Middle frontal gyrus (tissue), 1 donor: ENCODE data around the gene HSFX2.
"Not testable (repeated sequence)": the region's sequence is repeated elsewhere in the genome, so short reads cannot be mapped to it uniquely, and the experiment has no call there.

Experiments used
- DNase-seq: peaks from one replicate; pipeline ENCODE4 v3.0.0-alpha.2; 2015; ENCODE audit warnings: low spot score; ENCODE audit errors: extremely low spot score

Gene HSFX2

DNA sequence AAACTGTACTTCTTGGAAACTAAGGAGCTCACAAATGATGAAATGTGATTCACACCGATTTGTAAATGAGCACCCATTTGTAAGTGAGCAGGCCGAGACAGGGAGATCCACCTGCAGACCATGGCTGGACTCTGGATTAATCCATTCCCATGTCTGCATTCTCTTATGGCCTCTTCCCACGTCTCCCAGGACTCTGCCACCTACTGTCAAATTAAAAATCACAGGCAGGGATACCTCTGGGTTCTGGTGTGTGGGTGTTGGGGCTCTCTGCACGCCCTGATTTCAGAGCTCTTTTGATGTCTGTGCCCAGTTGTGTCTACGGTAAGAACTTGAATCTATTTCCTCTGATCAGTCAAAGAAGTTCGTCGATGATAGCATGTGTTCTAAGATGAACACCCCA is 4.1 kb downstream of the HSFX2 start:
- DNase-seq: not testable (repeated sequence)

DNA sequence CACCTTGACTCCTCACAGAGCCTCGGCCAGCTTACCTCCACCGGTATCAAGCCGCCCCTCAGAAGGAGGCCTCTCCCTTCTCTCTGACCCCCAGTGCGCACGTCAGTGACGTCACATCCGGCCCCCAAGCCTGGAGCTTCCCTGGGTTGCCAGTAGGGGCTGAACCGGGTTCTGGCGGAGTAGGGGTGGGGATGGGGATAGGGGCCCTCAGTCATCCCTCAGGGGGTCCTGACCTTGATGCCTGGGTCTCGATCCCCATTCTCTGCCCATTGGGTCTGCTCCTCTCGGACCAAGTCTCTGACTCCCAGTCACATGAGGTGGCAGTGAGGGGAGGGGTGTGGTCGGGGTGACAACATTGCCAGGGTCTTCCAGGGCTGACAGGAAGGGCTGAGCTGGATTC is 7.8 kb downstream of the HSFX2 start, which contains the start of gene MAGEA9B:
MAGEA9B (minus strand) TSS at position 101 of the 400 bp plus-strand sequence. CDS start 4,280 bp downstream, outside the sequence.
- DNase-seq: not testable (repeated sequence)

DNA sequence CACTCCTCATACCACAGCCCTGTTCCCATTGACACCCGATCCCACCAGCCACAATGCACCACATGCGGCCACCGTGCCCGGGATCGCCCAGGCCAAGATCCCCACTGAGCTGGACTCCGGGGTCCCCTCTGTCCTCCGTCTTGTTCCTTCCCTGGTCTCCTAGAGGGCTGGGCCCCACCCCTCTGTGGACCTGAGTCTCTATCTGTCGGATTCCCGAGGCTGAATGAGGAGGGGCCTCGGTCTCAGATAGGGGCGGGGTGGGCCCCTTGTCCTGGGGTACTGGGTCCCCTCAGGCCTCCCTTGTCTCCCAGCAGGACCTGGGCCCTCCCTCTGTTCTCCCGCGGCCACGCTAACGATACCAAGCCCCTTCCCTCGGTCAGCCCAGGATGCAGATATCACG is 9.5 kb downstream of the HSFX2 start:
- not testable (repeated sequence) for DNase-seq

DNA sequence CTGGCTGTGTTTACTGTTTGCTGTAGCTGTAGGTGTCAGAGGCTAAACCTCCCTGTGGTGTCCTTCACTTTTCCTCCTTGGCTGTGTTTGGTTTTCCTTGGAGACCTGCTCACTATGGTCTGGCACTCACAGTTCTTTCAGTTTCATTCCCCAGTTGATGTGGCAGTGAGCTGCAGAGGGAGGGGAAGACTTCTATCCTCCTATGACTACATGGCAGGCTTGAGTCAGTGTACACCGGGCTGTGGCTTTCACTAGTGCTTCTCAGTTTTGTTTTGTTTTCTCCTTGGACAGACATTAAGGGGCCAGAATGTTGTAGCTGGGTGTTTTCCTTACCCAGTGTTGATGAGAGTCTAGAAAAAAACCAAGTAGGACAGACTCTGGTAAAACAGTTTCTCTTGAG is 21.7 kb downstream of the HSFX2 start:
- not testable (repeated sequence) for DNase-seq

DNA sequence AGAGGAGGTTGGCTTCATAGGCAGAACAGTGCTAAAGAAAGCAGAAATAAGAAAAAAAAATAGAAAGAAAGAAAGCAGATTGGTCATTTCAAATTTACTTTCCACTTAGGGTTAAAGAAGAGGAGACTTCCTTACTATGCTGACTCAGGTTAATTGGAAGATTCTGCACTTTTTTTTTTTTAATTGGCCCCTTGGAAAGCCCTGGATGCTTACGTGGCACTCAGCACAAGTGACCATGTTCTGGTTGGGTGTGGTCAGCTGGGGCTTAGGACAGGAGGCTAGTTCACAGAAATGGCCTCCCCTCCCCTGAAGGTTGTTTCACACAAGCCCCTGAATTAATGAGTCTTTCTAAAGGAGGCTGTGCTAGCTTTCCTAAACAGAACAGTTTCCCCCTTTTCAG is 22.4 kb downstream of the HSFX2 start:
- no peak for DNase-seq

DNA sequence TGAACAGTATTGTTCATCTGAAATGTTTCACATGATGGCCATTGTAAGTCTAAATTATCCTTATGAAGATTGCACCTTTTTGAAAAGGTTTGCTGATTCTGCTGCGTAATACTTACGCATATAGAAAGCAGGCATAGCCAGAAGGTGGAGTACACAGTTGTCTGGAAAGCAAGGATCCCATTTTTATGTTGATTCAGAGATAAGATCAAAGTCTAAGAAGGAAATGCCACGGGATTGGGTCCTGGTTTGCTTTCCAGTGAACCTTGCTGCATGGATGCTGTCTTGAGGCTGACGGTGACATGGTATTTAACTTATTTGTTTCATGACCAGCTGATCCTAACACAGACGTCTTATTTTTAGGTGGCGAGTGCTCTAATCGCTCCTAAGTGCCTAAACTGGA is 23.3 kb downstream of the HSFX2 start:
- DNase-seq: no peak

DNA sequence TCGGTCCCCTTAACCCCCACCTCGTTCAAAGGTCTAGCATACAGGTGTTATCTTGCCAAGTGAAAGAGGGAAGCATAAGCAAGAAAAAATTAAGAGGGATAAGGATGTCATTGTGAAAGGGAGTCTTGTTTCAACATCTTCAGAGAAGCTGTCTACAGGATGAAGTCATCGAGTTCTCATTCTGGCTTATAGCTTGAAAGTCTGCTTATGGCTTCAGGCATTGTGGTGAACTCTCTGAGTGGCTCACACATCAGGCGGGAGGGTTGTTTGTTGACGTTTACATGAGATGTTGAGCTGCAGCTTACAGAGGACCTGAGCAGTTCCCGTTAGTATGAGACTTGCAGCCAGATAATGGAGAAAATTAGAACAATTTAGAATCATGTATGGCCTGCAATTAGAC is 24.4 kb downstream of the HSFX2 start:
- no peak for DNase-seq

DNA sequence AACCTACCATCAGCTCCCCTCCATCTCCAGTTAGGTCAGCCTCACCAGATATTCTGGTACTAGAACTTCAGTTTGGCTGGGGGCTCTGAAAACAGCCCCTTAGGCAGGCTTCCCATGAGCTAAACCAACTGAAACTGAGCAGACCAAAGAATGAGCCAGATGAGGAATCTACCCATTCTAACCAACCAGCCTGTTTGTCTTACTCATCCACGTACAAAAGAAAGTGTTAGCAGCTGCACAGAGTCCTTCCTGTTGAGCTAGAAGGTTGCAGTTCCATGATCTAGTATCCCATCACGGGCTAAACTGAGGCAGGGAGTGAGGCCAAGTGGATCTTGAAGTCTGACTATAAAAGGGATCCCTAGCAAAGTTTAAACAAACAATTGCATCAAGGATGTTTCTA is 25.3 kb downstream of the HSFX2 start:
- DNase-seq: no peak

DNA sequence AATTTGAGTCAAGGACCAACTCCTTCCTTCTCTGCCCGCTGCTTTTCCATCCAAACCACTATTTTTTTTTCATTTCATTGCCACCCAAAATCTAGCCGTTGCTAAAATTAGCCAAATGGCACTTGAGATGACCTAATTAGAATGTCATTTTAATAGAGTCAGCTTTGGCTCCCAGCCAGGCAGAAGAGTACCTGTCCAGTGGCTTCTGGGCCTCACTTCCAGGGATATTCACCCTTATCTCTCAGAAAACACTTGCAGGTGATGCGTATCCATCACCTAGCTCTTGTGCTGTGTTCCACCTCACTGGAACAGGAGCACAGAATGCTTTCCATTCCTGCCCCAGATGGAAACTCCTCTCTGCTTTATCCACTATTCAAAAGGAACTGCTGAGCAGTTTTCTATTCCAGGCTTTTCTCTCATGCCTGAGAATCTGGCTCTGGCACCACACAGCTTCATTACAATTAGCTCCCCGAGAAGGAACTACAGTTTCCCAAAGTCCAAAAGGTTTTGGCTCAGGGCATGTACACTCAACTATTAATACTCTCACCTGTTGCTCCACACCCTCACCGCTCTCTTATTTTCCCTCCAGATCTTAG is 26.3 kb downstream of the HSFX2 start:
- no peak for DNase-seq

DNA sequence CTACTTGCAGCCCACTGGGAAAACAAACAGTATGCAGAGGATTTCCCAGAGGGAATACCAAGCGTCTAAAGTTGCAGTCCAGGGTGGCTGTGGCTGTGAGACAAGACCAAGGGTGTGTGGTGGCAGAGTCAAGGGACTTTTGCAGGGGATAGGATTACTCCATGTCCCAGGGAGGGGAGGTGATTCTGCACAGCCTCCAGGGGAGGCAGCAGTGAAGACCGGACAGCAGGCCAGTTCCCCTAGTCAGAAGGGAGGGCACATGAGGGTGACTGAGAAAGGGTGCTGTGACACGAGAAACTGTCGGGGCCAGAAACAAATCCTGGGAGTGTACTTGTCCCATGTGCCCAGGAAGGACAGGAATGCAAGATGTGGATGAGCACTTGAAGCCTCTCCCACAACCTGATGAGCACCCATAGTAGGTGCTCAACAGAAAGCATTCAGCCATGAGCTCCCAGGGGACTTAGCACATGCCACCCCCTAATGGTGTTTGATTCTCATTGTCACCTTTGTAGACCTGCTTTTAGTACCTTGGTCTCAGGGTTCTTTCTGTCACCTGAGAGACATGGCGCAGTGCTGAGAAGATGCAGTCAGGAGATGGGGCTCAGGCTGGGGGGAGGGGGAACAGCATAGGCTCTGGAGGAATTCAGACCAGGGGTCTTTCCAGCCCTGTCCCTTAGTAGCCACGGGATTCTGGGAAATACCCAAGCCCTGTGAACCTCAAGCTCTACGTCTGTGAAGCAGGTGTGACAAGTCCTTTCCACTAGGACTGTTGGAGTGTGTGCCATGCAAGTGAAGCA is 27.3 kb downstream of the HSFX2 start:
- no peak for DNase-seq

DNA sequence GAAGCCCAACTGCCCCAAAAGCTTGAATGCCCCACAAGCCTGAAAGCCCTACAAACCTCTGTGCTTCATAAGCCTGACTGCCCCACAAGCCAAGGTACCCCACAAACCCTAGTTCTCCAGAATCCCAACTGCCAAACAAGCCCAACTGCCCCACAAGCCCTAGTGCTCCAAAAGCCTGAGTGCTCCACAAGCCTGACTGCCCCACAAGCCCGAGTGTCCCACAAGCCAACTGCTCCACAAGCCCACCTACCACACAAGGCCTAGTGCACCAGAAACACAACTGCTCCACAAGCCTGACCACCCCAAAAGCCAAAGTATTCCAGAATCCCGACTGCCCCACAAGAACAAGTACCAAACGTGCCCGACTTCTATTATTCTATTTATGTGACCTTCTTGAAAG is 31.8 kb downstream of the HSFX2 start:
- DNase-seq: no peak

DNA sequence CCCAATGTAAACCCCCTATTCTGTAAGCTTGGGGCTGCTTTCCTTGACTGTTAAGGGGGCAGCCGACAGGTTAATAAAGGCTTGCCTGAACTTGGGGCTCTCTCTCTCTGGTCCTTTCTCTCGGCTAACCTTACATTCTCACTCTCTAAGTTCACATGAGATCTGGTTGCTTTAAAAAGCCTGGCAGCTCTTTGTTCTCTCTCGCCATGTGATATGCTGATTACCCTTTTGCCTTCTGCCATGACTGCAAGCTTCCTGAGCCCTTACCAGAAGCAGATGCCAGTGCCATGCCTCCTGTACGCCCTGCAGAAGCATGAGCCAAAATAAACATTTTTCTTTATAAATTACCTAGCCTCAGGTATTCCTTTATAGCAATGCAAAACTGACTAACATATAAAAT is 39.9 kb downstream of the HSFX2 start:
- not testable (repeated sequence) for DNase-seq

DNA sequence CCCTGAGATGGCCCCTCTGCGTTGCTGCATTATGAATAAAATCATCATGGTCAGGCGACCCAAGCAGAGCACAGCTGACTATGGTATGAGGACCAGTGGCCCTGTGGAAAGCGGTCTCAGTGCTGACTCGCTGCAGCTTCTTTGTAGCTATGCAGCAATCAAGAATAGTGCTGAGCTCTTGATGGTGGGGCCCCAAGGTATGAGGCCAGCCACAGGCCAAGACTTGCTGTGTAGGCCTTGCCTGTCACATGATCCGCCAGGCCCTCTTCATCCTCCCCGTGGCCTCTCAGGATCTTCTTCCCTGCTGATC is 43.2 kb downstream of the HSFX2 start:
- DNase-seq: not testable (repeated sequence)

DNA sequence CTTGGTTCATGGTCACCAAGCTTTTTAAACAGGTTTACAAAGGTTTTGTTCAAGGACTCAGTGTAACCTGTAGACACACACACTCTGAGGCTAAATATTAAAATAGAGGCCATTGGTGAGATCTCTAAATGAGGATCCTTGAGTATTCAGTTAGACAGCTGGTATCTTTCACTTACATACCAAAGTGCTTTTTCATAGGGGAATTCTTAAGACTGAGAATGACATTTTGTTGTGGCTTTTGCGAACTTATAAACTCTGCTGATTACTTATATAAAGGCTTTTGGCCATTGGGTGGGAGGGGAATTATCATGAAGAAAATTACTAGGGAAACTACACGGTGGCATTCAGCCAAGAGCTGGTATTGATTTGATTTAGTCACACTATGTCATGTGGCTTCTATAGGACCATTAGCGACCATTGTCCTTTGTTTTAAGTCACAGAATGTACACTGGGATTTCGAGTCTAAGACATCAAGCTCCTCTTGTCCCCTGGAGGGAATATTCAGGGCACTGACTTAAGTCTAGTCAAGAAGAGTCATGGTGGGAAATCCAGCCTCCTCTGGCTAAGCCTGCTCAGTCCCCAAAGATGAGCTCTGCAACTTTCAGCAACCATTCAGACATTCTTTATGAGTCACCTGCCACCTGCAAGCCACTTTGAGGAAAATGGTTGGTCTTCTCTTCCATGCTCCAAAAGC is 43.7 kb downstream of the HSFX2 start:
- DNase-seq: not testable (repeated sequence)

DNA sequence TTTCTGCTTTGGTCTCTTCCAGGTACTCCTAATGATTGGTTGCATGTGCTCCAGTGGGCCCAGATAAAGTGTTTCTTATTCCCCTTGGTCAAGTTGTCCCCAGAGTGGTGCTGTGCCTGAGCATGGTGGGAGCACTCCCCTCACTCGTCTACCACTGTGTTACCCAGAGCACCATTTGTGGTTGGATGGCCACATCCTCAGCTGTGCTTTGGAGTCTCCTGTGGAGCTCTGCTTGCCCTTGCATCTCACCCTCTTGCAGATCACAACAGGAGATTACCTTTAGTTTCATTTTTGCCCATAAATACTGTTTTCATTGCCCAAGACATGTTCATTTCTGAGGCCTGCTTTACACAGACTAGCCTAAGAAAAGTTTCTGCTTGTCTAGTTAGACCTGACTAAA is 44.7 kb downstream of the HSFX2 start:
- not testable (repeated sequence) for DNase-seq

DNA sequence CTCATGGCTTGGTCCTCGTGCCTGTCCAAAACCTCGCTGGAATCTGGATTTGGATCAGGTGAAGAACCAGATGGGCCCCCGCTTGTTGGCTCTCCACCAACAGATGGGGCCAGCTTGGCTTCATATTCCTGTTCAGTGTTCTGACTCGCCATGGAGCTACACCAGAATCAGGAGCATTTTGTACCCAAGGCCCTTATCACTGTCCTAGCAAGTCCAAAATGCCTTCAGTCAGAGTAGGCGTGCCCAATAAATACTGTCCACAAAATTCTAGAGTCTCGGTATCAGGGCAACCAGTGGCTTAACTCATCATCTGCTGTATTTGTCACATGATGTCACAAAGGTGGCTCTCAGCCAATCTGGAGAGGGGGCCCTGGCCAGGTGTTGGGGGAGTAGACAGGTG is 45.4 kb downstream of the HSFX2 start, which contains the start of gene HSFX3:
HSFX3 (minus strand) TSS at position 224 of the 400 bp plus-strand sequence; CDS start at position 152, 72 bp downstream.
- DNase-seq: not testable (repeated sequence)

DNA sequence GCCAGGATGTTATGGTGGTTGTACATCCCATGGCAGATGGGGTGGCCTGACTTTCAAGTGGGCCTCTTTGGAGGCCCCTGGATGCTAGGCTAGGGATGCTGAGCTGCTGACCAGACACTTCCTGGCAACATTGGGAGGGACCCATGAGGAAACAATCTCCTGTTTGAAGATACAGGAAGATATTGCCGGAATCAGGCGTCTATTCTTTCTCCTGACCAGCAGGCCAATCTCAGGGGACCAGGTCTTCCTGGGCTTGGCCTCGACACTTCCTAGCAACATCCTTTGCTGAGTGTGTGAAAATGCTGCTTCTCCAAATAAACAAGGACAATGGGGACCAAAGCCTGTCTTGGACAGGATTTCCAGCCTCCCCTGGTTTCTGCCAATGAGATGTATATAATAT is 47.3 kb downstream of the HSFX2 start:
- not testable (repeated sequence) for DNase-seq

DNA sequence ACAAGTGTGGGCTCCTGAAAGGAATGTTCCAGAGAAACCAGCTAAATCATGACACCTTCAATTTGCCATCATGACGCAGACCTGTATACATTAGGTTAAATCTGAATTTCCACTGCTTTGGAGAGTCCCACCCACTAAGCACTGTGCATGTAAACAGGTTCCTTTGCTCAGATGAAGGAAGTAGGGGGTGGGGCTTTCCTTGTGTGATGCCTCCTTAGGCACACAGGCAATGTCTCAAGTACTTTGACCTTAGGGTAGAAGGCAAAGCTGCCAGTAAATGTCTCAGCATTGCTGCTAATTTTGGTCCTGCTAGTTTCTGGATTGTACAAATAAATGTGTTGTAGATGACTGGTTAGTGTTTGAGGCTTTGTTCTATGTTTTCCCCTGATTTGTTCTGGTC is 48.2 kb downstream of the HSFX2 start:
- DNase-seq: not testable (repeated sequence)

DNA sequence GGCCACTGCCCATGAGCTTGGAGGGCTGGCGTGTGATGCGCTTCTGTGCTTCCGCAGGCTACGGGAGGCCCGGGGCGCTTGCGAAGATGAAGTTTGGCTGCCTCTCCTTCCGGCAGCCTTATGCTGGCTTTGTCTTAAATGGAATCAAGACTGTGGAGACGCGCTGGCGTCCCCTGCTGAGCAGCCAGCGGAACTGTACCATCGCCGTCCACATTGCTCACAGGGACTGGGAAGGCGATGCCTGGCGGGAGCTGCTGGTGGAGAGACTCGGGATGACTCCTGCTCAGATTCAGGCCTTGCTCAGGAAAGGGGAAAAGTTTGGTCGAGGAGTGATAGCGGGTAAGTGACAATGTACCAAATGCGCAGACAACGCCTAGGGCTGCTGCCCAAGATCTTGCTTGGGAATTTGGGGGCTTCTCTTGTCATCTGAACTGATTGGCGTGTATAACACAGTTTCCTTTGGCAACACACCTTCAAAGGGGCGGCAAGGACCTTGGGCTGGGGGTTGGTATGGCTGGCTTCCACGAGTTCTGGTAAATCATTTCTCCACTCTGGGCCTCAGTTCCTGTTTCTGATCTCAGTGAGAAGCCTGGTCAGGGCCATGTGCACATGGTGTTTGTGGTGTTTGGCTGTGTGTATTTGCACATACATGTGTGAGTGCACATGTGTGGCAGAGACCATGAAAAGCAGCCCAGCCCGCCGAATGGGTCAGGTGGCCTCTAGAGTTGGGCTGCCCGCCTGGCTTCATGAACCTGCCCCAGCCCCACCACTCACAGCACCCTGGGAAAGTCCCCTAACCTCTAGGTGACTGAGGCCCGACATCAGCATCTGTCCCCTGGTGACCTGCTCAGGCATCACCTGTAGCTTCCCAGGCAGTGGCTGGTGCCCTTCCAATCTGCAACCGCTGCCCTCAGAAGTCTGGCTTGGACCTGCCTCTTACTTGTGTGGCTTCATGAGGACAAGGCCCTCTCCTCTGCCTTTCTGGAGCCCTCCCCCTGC is 49.3 kb downstream of the HSFX2 start:
- not testable (repeated sequence) for DNase-seq
